PFSK-1 (cell line): Measurements from ENCODE around the gene SHD.

Source experiments
- FOXP2 ChIP-seq: optimal IDR thresholded peaks from 2 replicates; pipeline ENCODE3; 2011; ENCODE audit warnings: borderline replicate concordance, control low read depth, inconsistent platforms; ENCODE audit not compliant: insufficient read depth; ENCODE audit errors: extremely low read length, extremely low read depth
- POLR2AphosphoS5 ChIP-seq: IDR thresholded peaks from 2 replicates; pipeline ENCODE4 v1.6.1; 2012; ENCODE audit warnings: low read depth, mild to moderate bottlenecking, control low read depth, low read length, moderate library complexity
- REST ChIP-seq, 2 experiments: IDR thresholded peaks; 2 replicates each; pipeline versions ENCODE4 v1.6.1 to v1.8.0; 2011 to 2012; ENCODE audit warnings: low read depth in 2 of 2, low read length in 2 of 2, control low read depth in 1 of 2, inconsistent platforms in 1 of 2, mild to moderate bottlenecking in 1 of 2, moderate library complexity in 1 of 2; ENCODE audit not compliant: insufficient read depth in 1 of 2
- SIN3A ChIP-seq: IDR thresholded peaks from 2 replicates; pipeline ENCODE4 v1.6.1; 2012; ENCODE audit warnings: mild to moderate bottlenecking, low read length, moderate library complexity, borderline replicate concordance; ENCODE audit not compliant: insufficient read depth
- TAF1 ChIP-seq: IDR thresholded peaks from 2 replicates; pipeline ENCODE4 v1.6.1; 2012; ENCODE audit warnings: low read length, control low read depth, borderline replicate concordance; ENCODE audit not compliant: insufficient read depth

The SHD gene

GRCh38 chr19:4238831-4239230 lies 40.2 kb upstream of the SHD start:
- no peak for TF ChIP-seq FOXP2
- TF ChIP-seq TAF1, result no peak
- TF ChIP-seq POLR2AphosphoS5, result no peak
- TF ChIP-seq SIN3A, result no peak
- no peak for TF ChIP-seq REST (IDR thresholded peaks at IDR 0.05; ENCODE audit: insufficient read depth in 1 of 2, low read depth in 2 of 2, low read length in 2 of 2)

- TF ChIP-seq TAF1 (no peak), FOXP2 (no peak), SIN3A (no peak), REST (IDR thresholded peaks at IDR 0.05; ENCODE audit: insufficient read depth in 1 of 2, low read depth in 2 of 2, low read length in 2 of 2) (no peak), POLR2AphosphoS5 (no peak)
Measured at GRCh38 chr19:4241824-4242430, 37.1 kb upstream of the SHD start.

DNA sequence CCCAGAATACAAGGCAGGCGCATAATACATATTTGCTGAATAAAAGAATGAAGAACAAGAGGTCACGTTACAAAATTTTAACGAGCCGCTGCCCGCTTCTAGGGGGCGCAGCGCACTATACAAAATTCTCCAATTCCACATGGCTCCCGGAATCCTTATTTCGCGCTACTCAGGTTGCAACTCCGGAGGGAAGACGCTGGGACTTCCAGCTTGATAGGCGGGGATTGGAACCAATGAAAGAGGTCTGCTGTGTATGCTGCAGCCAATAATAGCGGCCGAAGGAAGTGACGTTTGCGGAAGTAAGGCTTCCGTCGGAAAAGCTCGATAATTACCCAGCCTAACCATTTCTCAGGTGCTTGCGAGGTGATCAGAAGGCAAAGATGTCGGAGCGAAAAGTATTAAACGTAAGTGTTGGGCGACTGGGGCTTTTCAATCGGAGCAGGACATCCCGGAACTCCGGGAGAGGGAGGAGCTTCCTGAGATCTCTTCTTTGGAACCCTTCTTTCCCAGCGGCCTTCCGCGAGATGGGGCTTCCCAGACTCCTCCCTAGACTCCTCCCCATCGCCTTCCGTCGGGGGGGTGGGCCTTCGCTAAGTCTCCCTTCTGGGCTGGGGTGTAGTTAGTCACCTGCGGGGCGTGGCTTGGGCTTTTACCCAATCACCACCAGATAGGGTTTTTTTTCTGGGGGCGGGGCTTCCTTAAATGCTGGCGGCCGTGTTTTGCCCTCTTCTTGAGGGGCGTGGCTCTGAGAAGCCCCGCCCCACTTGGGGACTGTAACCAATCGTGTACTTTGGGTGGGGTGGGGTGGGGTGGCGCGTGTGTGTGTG lies 32.1 kb upstream of the SHD start, which contains the start of gene YJU2:
Gene YJU2, plus strand, starts transcription at position 314 of the 827 bp plus-strand sequence. Its CDS starts 67 bp downstream, at position 381.
- peak; percentile 66 for TF ChIP-seq POLR2AphosphoS5
- no peak for TF ChIP-seq SIN3A
- TF ChIP-seq TAF1, result peak; percentile 77; the same call in 1 of the 2 replicates

DNA sequence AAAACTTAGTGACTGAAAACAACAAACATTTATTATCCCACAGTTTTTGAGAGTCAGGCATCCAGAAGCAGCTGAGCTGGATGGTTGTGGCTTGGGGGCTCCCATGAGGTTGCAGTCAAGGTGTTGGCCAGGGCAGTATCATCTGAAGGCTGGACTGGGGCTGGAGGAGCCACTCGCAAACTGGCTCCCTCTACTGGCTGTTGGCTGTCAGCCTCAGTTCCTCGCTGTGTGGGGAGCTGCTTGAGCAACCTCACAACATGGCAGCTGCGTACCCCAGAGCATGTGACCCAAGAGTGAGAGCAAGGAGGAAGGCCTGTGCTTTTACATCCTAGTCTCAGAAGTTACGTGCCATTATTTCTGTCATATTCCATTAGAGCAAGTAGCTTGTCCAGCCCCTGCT lies 22.5 kb upstream of the SHD start:
- TF ChIP-seq POLR2AphosphoS5 (no peak), TAF1 (no peak), REST (IDR thresholded peaks at IDR 0.05; ENCODE audit: insufficient read depth in 1 of 2, low read depth in 2 of 2, low read length in 2 of 2) (no peak), FOXP2 (no peak), SIN3A (no peak)

DNA sequence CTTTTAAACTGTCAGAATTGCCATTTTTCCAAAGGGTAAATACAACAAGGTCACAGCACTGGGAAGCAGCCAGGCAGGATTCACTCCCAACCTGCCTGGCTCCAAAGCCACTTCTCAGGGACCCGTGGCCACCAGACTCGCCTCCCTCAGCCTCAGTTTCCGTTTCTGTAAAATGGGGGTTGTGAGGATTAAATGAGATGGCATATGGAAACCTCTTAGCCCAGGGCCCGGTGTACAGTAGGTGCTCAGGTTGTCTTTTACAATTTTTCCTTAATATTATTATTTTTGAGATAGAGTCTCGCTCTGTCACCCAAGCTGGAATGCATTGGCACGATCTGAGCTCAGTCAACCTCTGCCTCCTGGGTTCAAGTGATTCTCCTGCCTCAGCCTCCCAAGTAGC lies 22.0 kb upstream of the SHD start:
- TF ChIP-seq REST (IDR thresholded peaks at IDR 0.05; ENCODE audit: insufficient read depth in 1 of 2, low read depth in 2 of 2, low read length in 2 of 2) (no peak), POLR2AphosphoS5 (no peak), SIN3A (no peak), TAF1 (no peak), FOXP2 (no peak)
